ENCODE results near the gene LHX5.

Gene LHX5

DNA sequence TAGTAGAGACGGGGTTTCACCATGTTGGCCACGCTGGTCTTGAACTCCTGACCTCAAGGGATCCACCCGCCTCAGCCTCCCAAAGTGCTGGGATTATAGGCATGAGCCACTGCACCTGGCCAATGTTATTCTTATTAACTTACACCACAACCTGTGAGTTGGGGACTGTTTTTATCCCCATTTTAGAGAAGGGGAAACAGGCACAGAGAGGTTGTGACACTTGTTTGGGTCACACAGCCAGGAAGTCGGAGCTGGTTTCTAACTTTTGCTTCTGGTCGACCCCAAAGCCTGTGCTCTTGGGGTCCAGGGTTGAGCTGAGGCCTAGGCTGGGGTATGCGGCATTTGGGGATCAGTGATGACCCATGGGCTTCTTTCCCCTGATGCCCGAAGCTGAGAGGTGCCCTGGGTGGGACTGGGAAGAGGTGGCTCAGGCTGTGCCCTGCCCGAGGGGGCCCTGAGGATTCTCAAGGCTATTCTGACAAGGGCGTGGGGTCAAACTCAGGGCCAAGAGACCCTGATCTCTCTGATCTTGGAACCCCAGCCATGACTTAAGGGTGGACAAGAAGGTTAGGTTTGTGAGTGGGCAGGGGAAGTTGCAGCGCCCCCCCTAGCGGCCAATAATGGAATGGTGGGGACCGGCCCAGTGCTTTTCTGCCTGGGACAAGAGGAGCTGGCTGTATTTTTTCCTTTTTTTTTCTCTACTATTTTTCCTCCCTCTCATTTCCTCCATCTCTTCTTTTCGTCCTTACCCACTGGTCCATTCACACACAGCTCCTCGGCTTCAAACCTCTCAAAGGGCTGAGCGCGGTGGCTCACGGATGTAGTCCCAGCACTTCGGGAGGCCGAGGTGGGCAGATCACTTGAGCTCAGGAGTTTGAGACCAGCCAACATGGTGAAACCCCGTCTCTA is 46.5 kb downstream of the LHX5 start:
- TF ChIP-seq CTCF (IDR thresholded peaks at IDR 0.05; ENCODE audit: insufficient read depth, low read depth, low read length, missing control alignments): peak; percentile 77
- no peak overlapping the region for H3K4me3 ChIP-seq (ENCODE audit: low read length)
- DNase-seq (ENCODE audit: low read depth): peak; percentile 60

GRCh38 chr12:113424456-113424855 is 47.2 kb downstream of the LHX5 start:
- no peak for DNase-seq (ENCODE audit: low read depth)
- TF ChIP-seq CTCF (IDR thresholded peaks at IDR 0.05; ENCODE audit: insufficient read depth, low read depth, low read length, missing control alignments): no peak
- H3K4me3 ChIP-seq (ENCODE audit: low read length): no peak overlapping the region

DNA sequence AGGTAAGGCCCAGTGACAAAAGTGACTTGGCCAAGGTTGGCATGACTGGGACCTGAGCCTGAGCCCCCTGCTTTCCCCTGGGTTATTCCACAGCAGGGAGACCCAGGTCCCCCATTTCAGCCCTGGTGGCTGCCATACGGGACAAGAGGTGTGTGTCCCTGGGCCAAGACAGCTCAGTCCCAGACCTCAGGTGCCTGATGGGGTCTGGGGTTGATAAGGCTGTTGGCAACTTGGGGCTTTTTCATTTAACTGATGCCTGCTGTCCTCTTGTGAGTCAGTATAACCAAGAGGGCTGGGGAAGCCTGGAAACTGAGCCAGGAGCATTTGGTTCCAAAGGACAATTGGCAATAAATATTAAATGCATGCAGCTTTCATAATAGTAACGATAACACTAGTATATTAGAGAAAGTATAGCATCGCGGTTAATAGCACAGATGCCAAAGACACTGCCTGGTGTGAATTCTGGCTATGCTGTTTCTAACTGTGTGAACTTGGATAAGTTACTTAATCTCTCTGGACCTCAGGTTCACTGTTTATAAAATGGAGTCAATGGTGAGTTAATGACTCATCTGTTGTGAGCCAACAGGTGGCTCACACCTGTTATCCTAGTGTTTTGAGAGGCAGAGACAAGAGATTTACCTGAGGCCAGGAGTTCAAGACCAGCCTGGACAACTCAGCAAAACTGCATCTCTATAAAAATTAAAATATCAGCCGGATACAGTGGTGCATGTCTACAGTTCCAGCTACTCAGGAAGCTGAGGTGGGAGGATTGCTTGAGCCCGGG is 48.6 kb downstream of the LHX5 start:
- peak overlapping the region; percentile 66 for H3K4me3 ChIP-seq (ENCODE audit: low read length)
- TF ChIP-seq CTCF (IDR thresholded peaks at IDR 0.05; ENCODE audit: insufficient read depth, low read depth, low read length, missing control alignments): no peak
- peak; percentile 20 for DNase-seq (ENCODE audit: low read depth)

DNA sequence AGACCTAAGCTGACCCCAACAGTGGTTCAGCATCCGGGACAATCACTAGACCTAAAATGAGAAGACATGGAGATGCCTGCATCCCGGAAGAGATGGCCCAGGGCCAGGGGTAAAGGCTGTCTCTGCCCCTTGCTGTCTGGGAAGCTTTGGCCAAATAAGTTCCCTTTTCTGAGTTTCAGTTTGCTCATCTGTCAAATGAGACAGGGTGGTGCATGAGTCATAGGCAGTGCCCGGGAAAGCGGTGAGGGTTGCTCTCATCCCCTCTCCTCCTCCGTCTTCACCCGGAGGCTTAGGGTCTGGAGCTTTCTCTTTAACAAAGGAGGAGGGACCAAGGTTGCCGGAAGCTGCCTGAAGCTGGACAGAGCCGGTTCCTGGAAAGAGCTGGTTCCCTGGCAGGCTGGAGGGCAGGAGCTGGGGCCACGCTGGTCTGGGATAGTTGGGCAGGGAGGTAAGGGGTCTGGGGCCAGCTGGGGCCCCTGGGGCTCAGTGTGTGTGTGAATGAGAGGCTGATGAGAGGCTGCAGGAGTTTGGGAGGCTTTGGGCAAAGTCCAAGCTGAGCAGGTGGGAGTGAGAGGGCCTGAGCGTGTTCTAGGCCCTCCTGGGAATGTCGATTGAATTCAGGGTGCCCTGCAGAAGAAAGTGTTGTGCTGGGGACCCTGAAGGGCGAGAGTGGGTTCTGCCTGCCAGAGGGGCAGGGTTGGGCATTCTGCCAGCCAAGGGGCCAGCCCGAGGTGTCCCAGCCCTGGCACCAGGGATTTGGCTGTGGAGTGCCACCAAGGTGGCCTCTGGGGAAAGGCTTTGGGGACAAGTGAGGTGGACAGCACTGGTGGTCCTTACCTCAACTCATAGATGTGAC is 49.4 kb downstream of the LHX5 start, which contains the start of gene SDSL:
TSS of gene SDSL (plus strand) at position 351 of the 856 bp plus-strand sequence. CDS start 5,603 bp downstream, outside the sequence.
- DNase-seq (ENCODE audit: low read depth): peak; percentile 88
- peak within 1 kb of the TSS; percentile 66 for H3K4me3 ChIP-seq (ENCODE audit: low read length)

DNA sequence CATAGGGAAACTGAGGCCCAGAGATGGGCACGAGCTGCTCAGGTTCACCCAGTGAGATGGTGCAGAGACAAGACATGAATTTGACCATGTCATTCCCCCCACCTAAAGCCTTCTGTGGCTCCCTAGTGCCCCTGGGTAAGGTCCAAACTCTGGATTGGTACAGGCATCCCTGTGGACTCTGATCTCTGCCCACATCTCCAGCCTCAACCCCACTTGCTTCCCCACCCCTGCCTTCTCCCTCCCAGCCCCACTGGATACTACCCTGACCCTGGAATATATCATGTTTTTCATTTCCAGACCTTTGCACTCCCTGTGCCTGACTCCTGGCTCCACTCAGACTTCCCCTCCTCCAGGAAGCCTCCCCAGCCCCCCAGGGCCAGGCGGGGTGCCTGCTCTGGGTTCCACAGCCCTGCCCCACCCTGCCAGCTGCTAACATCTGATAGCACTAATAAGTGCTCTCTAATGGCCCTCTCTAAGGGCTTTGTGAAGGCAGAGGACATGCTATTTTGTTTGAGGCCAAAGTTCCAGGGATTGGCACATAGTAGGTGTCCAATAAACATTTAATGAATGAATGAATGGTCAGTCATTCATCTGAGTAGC is 50.6 kb downstream of the LHX5 start:
- DNase-seq (ENCODE audit: low read depth): no peak
- no peak overlapping the region for H3K4me3 ChIP-seq (ENCODE audit: low read length)
- no peak for TF ChIP-seq CTCF (IDR thresholded peaks at IDR 0.05; ENCODE audit: insufficient read depth, low read depth, low read length, missing control alignments)

More for the DNA sequence above, 49.4 kb downstream of the LHX5 start, which contains the start of gene SDSL:
- TF ChIP-seq CTCF (IDR thresholded peaks at IDR 0.05; ENCODE audit: insufficient read depth, low read depth, low read length, missing control alignments): no peak

All from epithelial cell of esophagus (primary cell).